Stimulated activated CD4-positive, alpha-beta T cell treated with anti-CD3 and anti-CD28 coated beads, Interleukin-15, amount 100 ng/mL, for 48 hours (primary cell): ENCODE data around the gene GFOD1.
A peak's percentile ranks its signal among the peaks of the same experiment; 100 is the strongest.
"Not testable (repeated sequence)": the region's sequence is repeated elsewhere in the genome, so short reads cannot be mapped to it uniquely, and the experiment has no call there.

Source experiments
- DNase-seq, 2 donors: peaks; one replicate each; pipeline ENCODE4 v3.0.0-alpha.2; 2020; ENCODE audit warnings: low read depth in 2 of 2

The GFOD1 gene

DNA sequence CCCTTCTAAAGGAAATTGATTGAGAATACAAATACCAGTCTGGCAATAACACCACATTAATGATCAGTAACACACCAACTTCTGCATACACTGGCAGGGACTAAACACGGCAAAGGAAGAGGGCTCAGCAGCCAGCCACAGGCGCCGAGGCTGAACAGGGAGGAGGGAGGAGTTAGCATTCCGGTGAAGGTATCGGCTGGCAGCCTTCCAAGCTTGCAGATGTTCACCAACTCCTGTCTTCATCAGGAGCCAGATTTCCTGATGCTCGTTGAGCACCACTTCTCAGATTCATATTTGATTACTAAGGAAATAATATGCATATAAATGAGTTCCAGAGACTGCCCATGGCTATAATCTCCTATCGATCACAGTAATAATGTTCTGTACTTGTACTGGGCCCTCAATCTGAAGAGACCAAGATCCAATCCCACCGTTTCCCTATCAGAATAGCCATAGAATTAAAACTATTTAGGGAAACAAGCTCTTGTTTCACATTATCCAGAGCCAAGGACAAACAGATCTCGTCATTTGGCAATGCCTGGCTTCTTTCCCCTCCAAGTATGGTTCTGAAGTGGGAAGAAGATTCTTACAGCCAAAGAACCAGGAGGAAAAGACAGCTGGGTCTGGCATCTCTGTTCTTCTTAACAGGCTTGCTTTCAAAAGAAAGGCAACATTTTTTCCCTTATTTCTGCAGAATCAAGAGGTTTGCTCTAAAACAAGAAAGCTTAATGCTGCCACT is 42.2 kb downstream of the GFOD1 start:
- DNase-seq, result no peak

DNA sequence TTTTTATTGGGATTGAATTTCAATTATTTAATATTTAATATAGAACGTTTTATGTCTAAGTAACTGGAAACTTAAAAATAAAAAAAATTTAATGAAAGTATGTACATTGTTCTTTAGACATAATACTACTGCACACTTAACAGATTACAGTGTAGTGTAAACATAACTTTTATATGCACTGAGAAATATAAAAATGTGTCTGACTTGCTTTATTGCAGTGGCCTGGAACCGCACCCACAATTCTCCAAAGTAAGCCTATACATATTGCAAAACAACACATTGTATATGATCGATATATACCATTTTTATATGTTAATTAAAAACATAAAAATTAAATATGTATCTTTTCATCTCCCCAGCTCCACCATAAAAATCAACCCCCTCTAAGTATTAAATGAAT is 42.8 kb downstream of the GFOD1 start:
- DNase-seq, result no peak

- not testable (repeated sequence) for DNase-seq
Observed at GRCh38 chr6:13443978-13444377, 43.4 kb downstream of the GFOD1 start.

GRCh38 chr6:13441778-13442177 is 45.6 kb downstream of the GFOD1 start:
- no peak for DNase-seq

- DNase-seq, result no peak
Observed at GRCh38 chr6:13439644-13440043, 47.8 kb downstream of the GFOD1 start.

- no peak for DNase-seq
Observed at GRCh38 chr6:13438126-13438525, 49.3 kb downstream of the GFOD1 start.

GRCh38 chr6:13437218-13437996 is 50.0 kb downstream of the GFOD1 start:
- no peak for DNase-seq

GRCh38 chr6:13436399-13437217 is 50.8 kb downstream of the GFOD1 start:
- DNase-seq, result no peak

- no peak for DNase-seq
Observed at GRCh38 chr6:13435477-13436246, 51.7 kb downstream of the GFOD1 start.

DNA sequence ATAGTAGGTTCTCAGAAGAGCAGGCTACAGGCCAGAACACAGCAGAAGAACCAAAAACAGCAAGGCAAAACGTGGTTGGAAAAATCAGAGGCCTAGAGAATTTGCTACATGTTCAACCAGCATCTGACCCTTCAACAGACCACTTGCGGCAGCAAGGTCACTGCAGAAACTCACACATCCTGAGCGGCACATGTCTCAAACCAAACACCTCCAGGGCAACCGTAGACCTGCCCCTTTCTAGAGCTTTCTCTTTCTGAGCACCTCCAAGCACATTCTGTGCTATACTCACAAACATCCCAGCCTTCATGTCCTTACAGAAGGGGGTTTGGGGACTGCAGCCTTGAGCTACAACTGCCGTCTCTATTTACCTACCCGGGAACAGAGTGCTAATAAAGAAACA is 52.6 kb downstream of the GFOD1 start:
- no peak for DNase-seq

- DNase-seq, result not testable (repeated sequence)
Observed at GRCh38 chr6:13434135-13434775, 53.1 kb downstream of the GFOD1 start.

DNA sequence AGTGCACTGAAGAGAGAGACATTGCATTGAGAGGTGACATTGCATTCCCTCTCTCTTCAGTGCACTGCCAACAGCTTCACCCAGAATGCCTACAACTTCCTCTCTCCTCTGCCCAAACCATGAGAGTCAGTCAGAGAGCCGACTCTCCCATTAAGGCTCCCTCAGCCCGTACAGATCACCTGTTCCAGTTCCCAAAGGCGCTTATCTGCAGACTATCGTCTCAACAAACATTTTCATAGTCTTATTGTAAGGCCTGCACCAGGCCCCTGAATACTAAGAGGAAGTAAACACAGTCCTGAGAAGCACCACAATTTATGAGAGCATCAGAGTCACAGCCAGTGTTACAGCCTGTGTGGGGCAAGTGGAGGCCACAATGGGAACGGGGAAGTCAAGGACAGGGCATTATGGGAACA is 53.7 kb downstream of the GFOD1 start:
- DNase-seq, result no peak

DNA sequence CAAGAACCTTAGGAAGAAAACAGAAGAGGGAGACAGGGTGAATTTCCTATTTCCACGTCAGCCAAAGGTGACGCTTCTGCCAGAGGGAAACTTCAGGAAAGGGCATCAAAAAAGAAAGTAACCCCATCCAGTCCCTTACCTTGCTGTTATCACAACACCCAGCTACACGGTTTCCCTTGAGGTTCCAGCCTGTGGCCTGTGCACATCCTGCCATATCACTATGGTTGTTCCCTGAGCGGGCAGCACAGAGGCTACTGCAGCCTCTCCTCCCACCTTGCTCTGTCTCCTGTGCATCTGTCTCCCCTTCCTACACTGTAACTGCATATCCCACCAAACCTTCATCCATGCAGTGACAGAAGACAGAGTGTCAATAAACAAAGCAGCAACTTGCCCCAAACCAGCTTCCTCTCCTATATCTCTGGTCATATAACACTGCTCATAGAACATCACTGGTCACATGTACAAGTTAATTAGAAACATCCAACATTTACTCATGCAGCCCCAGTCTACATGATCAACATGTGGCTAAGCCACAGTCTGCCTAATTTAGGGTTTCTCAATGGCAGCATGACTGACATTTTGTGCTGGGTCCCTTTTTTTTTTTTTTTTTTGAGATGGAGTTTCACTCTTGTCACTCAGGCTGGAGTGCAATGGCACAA is 54.7 kb downstream of the GFOD1 start:
- DNase-seq, result no peak

GRCh38 chr6:13431861-13432465 is 55.4 kb downstream of the GFOD1 start:
- DNase-seq, result peak in 1 of 2 donors; percentile 30

DNA sequence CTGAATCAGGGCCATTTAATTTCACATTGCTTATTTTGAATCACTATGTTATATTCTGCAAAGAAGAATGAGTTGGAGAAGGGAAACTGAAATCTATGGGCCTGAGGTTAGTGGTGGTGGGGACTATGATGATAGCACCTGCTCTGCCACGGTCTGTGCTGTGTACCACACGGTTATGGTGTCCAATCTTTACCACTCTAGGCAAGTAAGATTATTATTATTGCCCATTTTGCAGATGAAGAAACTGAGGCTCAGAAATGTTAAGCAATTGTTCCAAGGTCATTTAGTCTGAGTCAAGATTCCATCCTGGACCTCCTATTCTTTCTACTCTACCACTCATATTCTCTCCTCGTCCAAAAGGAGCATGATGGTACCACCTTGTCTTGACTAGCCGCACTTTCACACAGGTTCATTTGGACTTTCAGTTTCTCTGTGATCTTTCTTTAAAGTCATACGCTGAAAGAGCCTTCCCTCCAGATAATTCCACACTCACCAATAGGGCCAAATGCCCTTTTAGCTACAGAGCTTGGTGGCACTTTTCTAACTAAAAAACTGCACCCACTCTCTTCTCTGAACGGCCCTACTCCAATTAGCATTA is 56.2 kb downstream of the GFOD1 start:
- DNase-seq, result no peak

DNA sequence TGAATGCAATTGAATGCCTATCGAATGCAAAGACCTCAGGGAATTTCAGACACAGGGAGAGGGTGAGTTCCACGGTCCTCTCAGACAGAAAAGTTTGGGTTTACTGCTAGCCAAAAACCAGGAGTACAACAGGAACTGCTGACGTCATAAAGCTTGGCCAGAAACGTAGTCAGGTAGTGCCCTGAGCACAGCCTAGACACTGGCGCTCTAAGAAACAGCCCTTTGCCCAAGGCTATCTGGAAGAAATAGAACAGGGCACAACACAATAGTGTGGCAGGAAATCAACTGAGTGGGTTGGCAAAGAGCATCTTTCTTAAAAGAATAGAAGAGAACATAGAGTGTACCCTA is 58.0 kb downstream of the GFOD1 start:
- DNase-seq, result no peak

GRCh38 chr6:13428583-13429405 is 58.6 kb downstream of the GFOD1 start:
- DNase-seq, result no peak

- DNase-seq, result peak; percentile 75 to 77
Observed at GRCh38 chr6:13427801-13428582, 59.4 kb downstream of the GFOD1 start.
